Measurements from ENCODE around the gene PACRG.

The PACRG gene

GRCh38 chr6:162798546-162799266, 70.9 kb downstream of the PACRG start:
- DNase-seq = no peak

- no peak for DNase-seq
These were observed 86.7 kb downstream of the PACRG start for GRCh38 chr6:162814426-162814973.

- no peak for DNase-seq
These were observed 89.4 kb downstream of the PACRG start for GRCh38 chr6:162817196-162817595.

DNA sequence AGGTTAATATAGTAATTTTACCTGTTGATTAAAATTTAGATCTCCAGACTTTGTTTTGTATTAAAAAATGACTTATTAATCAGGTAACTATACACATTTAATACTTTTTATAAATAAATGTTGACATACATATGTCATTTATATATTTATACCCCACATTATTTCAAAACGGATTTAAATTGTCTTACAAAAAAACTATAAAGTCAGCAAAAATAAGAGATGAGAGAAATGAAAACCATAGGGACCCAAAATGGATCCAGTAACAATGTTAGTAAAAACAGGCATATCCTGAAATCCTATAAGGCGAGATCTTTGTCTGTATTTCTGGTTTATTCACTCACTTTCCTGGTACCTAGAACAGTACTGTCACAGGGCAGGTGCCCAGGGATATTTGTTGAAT, 91.5 kb downstream of the PACRG start:
- no peak for DNase-seq

- no peak for DNase-seq
These were observed 93.3 kb downstream of the PACRG start for GRCh38 chr6:162821102-162821501.

- no peak for DNase-seq
These were observed 97.8 kb downstream of the PACRG start for GRCh38 chr6:162825597-162825996.

DNA sequence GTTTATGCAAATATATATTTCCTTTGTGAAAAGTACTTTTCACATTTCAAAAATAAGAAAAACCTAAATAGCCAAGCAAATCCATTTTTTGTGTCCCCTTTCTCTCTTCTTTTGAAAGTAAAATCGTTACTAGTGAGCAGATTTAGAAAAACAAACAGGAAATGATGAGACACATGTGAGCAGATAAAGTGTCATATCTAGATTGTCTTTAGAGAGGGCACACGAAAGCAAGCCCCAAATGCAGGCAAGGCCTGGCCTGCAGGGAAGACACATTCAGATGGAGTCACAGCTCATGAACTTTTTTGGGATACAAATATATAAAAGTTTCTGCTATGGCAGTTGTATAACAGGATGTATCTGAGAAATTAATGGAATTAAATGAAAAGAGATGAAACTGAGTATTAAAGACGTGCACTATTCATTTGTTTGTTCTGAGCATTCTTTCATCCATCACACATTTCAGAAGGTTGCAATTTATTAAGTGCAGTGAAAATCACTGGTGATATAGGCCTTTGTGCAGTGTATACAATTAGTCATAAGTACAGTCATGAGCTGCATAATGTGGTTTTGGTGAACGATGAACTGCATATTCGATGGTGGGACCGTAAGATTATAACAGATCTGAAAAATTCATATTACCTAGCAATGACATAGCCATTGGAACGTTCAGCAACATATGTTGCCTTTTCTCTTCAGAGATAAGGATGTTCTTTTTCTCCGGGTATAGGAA, 101.4 kb downstream of the PACRG start:
- no peak for DNase-seq

DNA sequence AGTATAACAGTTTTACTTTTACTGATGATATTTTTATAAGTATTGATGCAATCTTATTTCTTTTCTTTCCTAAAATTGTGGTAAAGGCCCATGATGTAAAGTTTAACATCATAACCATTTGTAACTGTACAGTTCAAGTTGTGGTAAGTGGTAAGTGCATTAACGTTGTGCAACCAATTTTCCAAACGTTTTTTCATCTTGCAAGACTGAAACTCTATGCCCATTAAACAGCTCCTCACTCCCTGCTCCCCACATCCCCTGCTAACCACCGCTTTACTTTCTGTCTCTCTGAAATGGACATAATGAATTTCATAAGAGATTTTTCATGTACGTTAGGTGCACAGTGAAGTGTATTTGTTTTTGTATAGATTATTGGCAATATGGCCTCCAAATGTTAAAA, 106.0 kb downstream of the PACRG start:
- no peak for DNase-seq

DNA sequence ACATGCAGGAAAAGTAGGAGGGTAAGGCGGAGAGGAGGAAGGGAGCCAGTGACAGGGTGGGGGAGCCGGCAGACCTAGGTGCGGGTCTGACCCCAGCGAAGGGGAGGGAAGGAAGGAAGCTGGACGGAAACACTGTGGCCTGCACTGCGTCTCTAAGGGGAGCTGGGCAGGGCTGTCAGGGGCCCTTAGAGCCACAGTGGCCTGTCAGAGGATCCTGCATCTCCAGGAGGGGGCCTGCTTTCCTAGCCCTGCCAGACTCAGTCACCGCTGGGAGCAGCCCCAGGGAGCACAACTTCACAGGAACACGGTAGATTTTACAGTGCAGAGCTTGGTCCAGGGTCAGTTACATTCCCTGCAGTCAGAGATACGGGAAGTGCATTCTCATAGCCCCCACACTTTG, 118.2 kb downstream of the PACRG start:
- DNase-seq = no peak

DNA sequence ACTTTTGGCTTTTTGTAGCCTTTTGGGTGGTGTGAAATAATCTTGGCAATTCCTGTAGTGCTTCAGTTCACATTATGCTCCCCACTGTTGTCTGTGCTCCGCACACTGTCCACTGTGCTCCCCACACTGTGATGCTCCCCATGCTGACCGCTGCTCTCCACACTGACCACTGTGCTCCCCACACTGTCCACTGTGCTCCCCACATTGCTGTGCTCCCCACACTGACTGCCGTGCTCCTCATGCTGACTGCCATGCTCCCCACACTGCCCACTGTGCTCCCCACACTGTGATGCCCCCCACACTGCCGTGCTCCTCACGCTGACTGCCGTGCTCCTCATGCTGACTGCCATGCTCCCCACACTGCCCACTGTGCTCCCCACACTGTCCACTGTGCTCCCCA, 118.9 kb downstream of the PACRG start:
- DNase-seq = no peak

DNA sequence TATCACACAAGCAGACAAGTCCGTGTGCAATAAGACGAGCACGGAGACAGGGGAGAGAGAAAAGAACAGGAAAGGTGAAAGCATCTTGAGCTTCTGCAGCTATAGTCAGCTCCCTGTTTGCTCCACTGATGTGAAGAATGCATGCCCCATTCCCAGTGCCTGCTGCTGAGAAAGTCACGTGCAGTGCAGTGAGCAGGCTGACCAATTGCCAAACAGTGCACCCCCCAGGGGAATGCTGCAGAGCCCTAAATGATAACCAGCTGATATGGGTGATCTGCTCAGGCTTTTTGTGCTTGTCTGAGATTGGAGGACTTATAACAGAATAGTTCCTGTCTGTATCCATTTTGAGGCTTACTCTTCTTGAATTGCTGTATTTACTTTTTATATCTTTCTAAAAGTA, 121.5 kb downstream of the PACRG start:
- no peak for DNase-seq

DNA sequence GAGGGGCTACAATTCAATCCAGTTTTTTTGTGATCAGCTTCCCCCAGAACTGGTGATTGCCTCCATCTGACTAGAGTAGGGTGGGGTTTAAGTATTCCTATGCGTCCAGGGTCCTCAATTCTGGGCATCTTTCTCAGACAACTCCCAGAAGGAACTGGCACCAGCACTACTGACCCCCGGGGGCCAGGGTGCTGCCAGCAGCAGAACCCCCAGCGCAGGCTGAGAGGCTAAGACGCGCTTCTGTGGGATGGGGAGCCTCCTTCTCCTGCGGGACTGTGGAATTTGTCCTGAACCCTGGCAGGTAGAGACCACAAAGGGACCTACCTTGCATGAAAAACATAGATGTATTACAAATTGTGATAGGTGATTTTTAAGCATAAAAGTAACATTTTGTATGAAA, 124.4 kb downstream of the PACRG start:
- no peak for DNase-seq

DNA sequence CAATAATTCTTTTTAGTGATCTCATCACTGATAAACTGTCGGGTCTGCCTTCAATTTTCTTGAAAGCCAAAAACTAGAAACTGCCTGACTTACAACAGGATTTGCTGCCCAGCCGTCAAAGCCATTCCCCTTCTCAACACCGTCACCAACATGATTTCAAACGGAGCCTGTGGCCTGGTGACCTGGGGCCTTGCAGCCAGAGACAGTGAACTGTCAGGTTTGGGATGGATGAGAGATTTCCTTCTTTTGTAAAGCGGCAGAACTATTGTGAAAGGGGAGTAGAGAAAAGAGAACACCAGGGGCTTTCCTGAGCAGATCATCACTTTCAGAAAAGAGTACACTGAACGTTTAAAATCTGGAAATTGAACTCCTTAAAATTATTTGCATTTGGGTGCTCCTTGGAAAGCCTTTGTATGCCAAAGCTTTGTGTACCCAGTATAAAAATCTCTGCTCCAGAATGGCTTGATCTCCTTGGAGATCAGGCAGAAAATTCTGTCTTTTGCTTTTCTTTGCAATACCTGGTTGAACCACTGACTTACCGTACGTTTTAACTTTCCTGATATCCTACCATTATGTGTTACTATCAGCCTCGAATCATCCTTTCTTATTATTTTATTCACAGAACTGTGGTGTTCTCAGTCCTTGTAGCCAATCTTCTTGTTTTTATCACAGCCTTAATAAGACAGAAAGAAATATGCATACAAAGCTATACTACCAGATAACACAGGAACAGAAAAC, 125.2 kb downstream of the PACRG start:
- DNase-seq = no peak

- DNase-seq = no peak
These were observed 126.5 kb downstream of the PACRG start for GRCh38 chr6:162854228-162854627.

GRCh38 chr6:162854734-162855191, 127.0 kb downstream of the PACRG start:
- DNase-seq = no peak

- peak; percentile 34 for DNase-seq
These were observed 129.1 kb downstream of the PACRG start for GRCh38 chr6:162856885-162857284.

DNA sequence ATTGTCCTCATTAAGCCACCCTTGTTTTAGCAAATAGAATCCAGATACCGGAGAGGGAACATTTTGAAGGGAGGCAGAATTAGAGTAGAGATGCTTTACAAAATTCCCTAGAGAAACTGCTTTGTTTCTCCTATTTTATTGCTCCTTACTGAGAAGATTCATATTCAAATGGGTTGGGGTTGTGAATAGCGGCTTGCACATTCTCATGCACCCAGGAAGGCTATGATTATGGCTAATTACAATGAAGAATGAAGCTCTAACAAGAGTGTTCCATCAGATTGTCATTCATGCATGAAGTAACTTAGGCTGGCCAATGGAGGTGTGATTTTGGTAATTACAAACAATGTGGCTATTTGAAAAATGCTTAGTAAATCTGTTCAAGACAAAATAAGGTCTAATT, 129.6 kb downstream of the PACRG start:
- DNase-seq = no peak

GRCh38 chr6:162862462-162862861, 134.7 kb downstream of the PACRG start:
- no peak for DNase-seq

DNA sequence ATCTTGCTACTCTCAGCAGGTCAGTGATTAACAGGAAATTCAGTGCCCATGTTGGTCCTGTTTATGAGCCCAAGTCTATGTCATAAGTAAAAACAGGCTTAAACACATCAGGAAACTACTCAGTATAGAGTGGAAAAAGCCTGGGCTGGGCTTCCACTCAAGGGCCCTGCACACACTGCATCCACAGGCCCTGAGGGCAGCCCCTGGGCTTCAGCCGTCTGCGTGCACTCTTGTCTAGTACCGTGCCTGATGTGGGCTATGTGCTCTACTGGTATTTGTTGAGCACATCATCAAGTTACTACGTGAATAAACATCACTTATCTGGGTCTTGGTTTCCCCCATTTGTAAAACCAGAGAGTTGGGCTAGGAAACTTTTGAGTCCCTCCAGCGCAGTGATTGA, 135.2 kb downstream of the PACRG start:
- DNase-seq = no peak

DNA sequence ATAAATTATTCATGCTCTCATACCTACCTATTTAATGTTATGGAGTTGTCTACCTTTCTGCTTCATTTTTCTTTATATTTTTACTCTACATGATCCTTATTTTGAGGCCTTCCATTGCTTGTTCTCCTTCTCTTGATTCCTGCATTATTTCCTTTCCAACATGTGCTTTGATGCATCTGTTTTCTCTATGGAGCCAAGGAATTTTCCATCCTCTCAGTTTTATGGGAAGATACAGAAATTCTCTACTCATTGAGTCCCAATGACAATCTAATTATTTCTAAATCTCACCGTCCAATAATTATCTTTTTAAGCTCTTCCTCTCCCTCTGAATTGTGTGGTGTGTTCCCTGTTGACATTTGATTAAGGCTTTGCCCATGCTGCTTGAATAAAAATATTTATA, 136.0 kb downstream of the PACRG start:
- no peak for DNase-seq

GRCh38 chr6:162864911-162865310, 137.1 kb downstream of the PACRG start:
- DNase-seq = no peak

DNA sequence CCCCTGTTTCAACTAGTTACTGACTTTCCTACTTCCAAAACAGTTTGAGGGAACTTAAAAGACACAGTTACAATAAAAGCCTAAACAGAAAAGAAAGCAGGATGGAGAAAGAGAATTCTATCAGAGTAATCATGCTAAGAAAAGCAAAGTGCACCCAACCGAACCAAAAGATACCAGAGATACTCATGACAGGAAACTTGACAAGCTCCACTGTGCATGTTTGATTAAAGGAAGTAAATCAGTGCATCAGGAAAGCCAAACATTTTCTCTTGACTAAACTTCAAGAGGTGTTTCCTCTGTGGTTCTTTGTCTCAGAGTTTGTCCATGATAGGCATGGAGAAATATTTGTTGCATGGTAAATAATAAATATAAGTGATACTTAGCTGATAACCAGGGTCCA, 138.9 kb downstream of the PACRG start:
- no peak for DNase-seq

DNA sequence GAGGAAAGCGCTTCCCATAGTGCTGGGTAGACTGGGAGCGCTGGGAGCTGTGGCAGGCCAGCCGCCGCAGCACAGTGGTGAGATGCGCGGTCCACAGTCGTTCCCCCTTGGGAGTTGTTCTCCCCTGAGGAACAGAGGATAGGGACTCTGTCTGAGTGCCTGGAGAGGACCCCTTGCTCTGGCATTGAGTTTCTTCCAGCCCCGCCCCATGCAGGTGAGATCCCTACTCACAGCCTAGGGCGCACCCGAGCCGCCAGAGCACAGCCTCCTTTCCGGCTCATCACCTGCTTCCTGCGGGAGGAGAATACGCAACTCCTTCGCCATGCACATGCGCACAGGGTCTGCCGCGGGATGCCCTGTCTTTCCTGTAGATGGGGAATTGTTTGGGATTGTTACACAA, 140.6 kb downstream of the PACRG start:
- no peak for DNase-seq

DNA sequence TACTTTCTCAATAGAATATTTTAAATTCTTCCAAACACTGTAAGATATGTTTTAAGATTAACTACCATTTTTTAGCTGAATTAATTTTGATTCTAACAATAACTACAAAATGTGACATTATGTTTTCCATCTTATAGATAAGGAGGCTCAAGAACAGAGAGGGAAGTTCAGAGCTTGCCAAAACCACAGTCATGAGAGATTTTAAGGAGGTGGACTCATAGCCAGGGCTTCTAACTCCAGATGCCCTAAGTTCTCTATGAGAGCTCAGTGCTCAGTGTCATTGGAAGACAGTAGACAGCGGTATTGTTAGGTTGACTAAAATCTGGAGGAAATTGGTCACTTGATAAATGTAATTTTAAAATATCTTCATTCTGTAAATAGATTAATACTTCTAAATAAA, 144.2 kb downstream of the PACRG start:
- no peak for DNase-seq

Measured in T1000 (cell line).